Esophagus (tissue), 2 donors: ENCODE data around the gene ESRRB. TPM values are rescaled to one million over a fixed set of nuclear protein-coding genes. Genes with fewer than 3 reads are reported as not detected.

ENCODE experiments used
- H3K27ac ChIP-seq, 2 donors: one replicate each; pipeline ENCODE4 v1.5.1; 2013; ENCODE audit warnings: low read depth in 2 of 2, mild to moderate bottlenecking in 2 of 2, inconsistent platforms in 1 of 2, low read length in 1 of 2, moderate library complexity in 1 of 2
- H3K27me3 ChIP-seq, 2 donors: one replicate each; pipeline ENCODE4 v1.6.1; 2013; ENCODE audit warnings: low read length in 2 of 2, control low read depth in 1 of 2, mild to moderate bottlenecking in 1 of 2; ENCODE audit not compliant: insufficient read depth in 2 of 2, control insufficient read depth in 1 of 2
- H3K36me3 ChIP-seq, 2 donors: one replicate each; pipeline ENCODE4 v1.6.1; 2013; ENCODE audit warnings: low read length in 1 of 2; ENCODE audit not compliant: control insufficient read depth in 2 of 2, insufficient read depth in 2 of 2
- H3K4me1 ChIP-seq, 2 donors: one replicate each; pipeline ENCODE4 v1.6.1; 2013; ENCODE audit warnings: low read length in 1 of 2; ENCODE audit not compliant: control insufficient read depth in 2 of 2, insufficient read depth in 2 of 2
- H3K4me3 ChIP-seq, 2 donors: one replicate each; pipeline ENCODE4 v1.5.1; 2013; ENCODE audit warnings: low read length in 2 of 2, mild to moderate bottlenecking in 2 of 2, low read depth in 1 of 2, moderate library complexity in 1 of 2
- H3K9me3 ChIP-seq, 2 donors: one replicate each; pipeline ENCODE4 v1.6.1; 2013; ENCODE audit warnings: mild to moderate bottlenecking in 2 of 2, low read depth in 1 of 2, low read length in 1 of 2, moderate library complexity in 1 of 2; ENCODE audit not compliant: control insufficient read depth in 2 of 2, insufficient read depth in 1 of 2
- WGBS, 2 donors: extraction: QIAGEN DNeasy Blood & Tissue Kit; methylation state at CpG; one replicate each; pipeline ENCODE4 v1.1.7; 2013; 5-methylcytosine and 5-hydroxymethylcytosine counted together
- polyA plus RNA-seq, 2 donors: library from polyadenylated mRNA; stranded (reverse); fragments of 200-250 nt; gene quantifications; one replicate each; pipeline ENCODE4 v1.2.3, GENCODE V29; 2013
- donor health status: healthy with polysubstance abuse.
- donor health status: Bipolar disorder and iron deficiency.

The ESRRB gene
- polyA plus RNA-seq, 2 donors = 0.06 TPM; not detected in 1

DNA sequence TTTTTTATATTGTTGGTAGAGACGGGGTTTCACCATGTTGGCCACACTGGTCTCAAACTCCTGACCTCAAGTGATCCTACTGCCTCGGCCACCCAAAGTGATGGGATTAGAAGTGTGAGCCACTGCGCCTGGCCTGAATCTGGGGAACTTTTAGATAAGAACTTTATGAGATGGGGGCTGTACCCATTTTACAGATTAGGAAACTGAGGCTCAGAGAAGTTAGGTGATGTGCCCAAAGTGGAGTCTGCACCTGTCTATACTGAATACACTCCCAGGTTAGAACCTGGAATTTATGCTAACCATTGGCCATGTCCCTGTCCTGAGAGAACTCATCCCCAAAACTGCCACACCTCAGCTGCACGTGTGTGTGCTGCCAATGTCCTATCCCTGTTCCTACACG lies 81.9 kb downstream of the ESRRB start:
- H3K9me3 ChIP-seq = no peaks in the 10 kb centered on the region
- no peak overlapping the region for H3K4me3 ChIP-seq
- no peak overlapping the region for H3K27ac ChIP-seq
- 72% methylated on average over 5 of the region's 5 CpGs for WGBS, 2 donors
- H3K4me1 ChIP-seq = no peaks in the 10 kb centered on the region
- H3K36me3 ChIP-seq = no peaks in the 10 kb centered on the region
- no peaks in the 10 kb centered on the region for H3K27me3 ChIP-seq

DNA sequence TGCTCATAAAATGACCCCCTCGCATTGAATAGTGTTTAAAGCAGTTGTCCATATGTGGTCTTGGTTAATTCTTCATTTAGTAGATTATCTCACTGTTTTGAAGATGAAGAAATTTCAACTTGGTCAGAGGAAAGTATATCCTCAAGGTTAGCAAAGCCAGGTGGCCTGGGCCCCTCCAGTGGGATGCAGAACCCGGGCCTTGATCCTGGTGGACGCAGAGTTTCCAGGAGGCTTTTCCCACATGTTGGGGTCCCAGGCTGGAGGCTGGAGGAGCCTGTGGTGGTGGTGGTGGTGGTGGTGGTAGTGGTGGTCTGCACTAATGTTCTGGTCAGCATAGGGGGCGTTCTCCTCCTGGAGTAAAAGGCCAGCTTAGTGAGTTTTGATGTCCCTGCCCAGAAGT lies 85.9 kb downstream of the ESRRB start:
- no peak overlapping the region for H3K4me3 ChIP-seq
- no peaks in the 10 kb centered on the region for H3K9me3 ChIP-seq
- H3K27ac ChIP-seq = no peak overlapping the region
- H3K27me3 ChIP-seq = no peaks in the 10 kb centered on the region
- WGBS, 2 donors = 94 to 95% methylated on average over 4 of the region's 4 CpGs
- no peaks in the 10 kb centered on the region for H3K4me1 ChIP-seq
- H3K36me3 ChIP-seq = no peaks in the 10 kb centered on the region

DNA sequence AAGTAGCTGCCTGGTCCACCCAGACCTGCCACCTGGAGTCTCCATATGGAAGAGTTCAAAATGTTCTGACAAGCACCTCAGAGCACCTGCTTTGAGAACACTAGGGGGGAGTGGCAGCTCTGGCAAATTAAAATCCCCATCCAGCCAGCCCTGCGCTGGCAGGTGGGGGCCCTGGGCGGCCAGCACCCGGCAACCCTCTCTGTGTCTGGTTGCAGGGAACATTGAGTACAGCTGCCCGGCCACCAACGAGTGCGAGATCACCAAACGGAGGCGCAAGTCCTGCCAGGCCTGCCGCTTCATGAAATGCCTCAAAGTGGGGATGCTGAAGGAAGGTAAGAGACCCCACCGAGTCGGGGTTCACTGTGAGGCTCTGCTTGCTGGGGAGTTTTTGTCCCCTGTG lies 86.4 kb downstream of the ESRRB start:
- Histone ChIP-seq H3K9me3 (no peaks in the 10 kb centered on the region), H3K4me1 (no peaks in the 10 kb centered on the region), H3K4me3 (no peak overlapping the region), H3K27me3 (no peaks in the 10 kb centered on the region), H3K27ac (no peak overlapping the region), H3K36me3 (no peaks in the 10 kb centered on the region)
- WGBS, 2 donors = 92 to 94% methylated on average over 11 of the region's 11 CpGs

DNA sequence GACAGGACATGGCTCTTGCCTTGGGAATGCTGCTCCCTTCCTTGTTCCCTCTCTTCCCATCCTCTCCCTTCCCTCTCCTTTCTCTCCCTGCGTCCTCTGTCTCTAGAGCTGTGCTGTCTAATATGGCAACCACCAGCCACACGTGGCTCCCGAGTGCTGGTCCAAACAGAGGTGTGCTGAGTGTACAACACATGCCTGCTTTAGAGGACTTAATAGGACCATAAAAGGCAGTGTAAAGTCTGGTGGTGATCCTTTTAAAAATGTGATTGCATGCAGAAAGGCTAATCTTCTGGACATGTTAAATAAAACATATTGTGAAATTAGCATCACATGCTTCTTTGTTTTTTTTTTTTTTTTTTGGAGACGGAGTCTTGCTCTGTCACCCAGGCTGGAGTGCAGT lies 87.2 kb downstream of the ESRRB start:
- Histone ChIP-seq H3K36me3 (no peaks in the 10 kb centered on the region), H3K4me3 (no peak overlapping the region), H3K4me1 (no peaks in the 10 kb centered on the region), H3K27me3 (no peaks in the 10 kb centered on the region), H3K27ac (no peak overlapping the region), H3K9me3 (no peaks in the 10 kb centered on the region)
- 70 to 76% methylated on average over 3 to 4 of the region's 4 CpGs for WGBS, 2 donors

DNA sequence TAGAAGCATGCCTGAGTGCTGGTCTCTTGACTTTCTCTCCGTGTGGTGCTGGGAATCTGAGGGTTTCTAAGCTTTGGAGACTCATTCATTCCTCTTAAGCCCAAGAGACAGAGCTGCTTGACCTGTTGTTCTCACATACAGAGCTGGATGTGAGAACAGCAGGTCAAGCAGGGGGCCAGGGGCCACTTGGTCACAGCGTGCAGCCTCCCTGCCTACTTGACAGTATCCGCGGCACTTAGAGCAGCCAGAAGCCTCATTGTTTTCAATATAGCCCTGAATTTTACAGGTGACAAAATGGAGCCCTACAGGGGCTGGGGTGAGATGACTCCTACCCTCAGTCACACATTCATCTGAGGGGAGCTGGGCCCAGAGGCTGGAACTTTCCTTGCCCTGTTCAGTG lies 88.9 kb downstream of the ESRRB start:
- H3K4me3 ChIP-seq = no peak overlapping the region
- no peak overlapping the region for H3K27ac ChIP-seq
- H3K9me3 ChIP-seq = no peaks in the 10 kb centered on the region
- H3K27me3 ChIP-seq = no peaks in the 10 kb centered on the region
- H3K36me3 ChIP-seq = no peaks in the 10 kb centered on the region
- H3K4me1 ChIP-seq = no peaks in the 10 kb centered on the region
- 80 to 81% methylated on average over 4 of the region's 4 CpGs for WGBS, 2 donors

DNA sequence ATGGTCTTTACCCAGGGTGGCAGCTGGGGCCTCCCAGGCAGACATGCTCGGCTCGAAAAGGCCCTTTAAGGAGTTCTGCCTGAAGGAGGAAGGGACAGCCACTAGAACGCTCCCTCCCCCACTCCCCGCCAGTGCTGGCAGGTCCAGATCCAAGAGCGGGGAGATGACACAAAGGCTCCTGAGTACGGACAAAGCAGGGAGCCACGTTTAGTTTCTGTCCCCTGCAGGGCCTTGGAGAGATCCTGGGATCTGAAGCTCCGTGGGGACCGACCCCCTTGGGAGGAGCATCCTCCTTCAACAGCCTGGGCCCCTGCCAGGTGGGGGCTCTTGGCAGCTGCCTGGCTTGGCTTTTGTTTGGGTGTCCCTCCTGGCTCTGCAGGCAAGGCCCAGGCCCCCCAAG lies 89.7 kb downstream of the ESRRB start:
- Histone ChIP-seq H3K4me1 (no peaks in the 10 kb centered on the region), H3K27ac (no peak overlapping the region), H3K4me3 (no peak overlapping the region), H3K9me3 (no peaks in the 10 kb centered on the region), H3K36me3 (no peaks in the 10 kb centered on the region), H3K27me3 (no peaks in the 10 kb centered on the region)
- 65 to 68% methylated on average over 9 of the region's 9 CpGs for WGBS, 2 donors

DNA sequence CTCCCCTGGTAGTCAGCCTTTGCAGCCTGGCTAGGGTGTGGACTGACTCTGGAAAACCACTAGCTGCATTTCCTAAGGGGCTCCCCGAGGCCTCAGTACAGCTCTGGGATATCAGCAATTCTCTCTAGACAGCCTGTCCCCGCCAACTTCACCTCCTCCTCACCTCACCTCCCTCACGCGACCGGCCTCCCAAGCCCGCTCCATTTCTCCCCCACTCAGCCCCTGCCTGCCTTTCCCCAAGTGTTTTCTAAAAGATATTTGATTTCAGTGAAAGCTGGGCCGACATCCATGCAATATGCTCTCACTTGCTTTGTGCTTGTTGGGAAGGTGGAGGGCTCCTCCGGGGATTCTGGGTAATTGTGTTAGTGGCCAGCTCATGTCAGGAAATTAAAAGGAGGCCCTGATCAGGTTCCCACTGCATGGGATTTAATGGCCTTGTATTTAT lies 91.8 kb downstream of the ESRRB start:
- Histone ChIP-seq H3K9me3 (no peaks in the 10 kb centered on the region), H3K36me3 (no peaks in the 10 kb centered on the region), H3K27ac (no peak overlapping the region), H3K4me1 (no peaks in the 10 kb centered on the region), H3K27me3 (no peaks in the 10 kb centered on the region), H3K4me3 (no peak overlapping the region)
- 77 to 80% methylated on average over 8 of the region's 8 CpGs for WGBS, 2 donors

DNA sequence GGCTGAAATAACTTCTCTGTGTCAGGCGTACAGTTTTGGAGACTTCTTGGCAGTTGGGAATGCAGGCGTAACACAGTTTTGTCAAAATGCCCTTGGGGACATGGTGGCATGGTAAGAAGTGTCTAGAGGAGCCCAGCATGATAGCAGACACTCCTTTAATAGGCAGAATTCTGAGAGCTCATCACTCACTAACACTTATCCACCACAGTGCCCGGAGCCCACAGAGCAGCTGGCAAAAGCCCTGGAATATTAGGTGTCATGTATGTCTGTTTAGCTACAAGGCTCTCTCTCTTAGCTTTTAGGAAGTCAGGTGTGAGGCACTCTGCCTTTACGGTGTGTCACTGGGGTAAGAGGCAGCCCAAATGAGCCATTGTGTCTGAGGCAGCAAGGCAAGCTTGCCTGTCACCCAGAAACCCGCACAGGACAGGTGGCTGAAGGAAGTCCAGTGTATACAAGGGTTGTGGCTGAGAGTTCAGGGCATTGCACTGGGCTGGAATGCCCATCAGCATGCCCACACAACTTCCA lies 96.3 kb downstream of the ESRRB start:
- Histone ChIP-seq H3K27ac (no peak overlapping the region), H3K4me3 (no peak overlapping the region), H3K9me3 (no peaks in the 10 kb centered on the region), H3K36me3 (no peaks in the 10 kb centered on the region), H3K4me1 (peaks cover 0 to 2% of the 10 kb centered on the region in 2 donors), H3K27me3 (no peaks in the 10 kb centered on the region)
- 86 to 87% methylated on average over 5 of the region's 5 CpGs for WGBS, 2 donors

DNA sequence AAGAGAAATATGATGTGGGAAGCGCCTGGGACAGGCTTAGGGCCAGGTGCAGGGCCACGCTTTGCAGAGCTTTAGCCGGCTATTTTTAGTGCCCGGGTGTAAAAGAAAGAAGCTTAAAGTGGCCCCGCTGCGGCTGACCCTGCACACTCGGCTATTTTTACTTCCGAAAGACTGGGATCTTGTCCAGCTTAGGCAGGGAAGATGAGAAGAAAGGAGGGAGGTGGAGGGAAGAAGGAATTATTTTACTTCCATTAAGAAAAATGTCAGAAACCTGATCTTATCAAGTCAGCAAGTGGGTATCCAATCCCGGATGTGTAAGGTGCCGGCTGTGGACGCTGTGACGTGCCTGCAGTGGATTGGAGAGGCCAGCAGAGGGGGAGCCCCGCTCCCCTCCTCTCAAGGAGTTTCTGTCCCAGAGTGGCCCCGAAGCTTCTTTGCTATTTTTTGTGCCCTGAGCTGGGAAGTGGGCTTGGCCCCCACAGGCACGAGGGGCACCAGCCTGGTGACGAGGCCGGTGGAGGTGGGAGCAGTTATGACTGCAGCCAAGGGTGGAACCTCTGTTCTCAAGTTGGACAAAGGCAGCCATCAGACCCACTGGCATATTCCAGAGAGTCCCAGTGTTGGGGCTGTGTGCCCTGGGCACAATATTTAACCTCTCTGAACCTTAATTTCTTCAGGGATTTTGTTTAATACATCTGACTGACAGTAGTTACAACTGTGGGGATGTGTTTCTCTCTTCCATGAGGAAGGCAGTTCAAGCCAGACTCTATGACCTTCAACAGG lies 97.7 kb downstream of the ESRRB start:
- Histone ChIP-seq H3K36me3 (no peaks in the 10 kb centered on the region), H3K4me3 (no peak overlapping the region), H3K4me1 (peaks cover 0 to 2% of the 10 kb centered on the region in 2 donors), H3K9me3 (no peaks in the 10 kb centered on the region), H3K27me3 (no peaks in the 10 kb centered on the region), H3K27ac (no peak overlapping the region)
- 28% methylated on average over 17 of the region's 17 CpGs for WGBS, 2 donors

DNA sequence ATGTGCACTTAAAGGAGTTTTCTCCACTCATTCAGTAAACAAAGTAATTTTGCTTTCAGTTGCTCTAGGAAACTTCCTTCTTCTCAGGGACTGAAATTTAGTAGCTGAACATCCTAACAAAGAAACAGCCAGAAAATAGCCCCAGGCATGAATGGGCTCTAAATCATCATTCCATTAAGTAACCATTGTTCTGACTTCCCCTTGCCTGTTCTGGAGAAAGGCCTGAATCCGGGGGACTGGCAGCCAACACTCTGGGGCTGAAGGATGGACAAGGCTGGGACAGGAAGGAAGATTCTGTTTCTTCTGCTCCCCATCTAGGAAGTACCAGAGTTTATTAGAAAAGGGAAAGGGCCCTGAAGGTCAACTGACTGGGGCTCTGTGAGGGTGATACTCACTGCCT lies 104.5 kb downstream of the ESRRB start:
- Histone ChIP-seq H3K4me1 (no peaks in the 10 kb centered on the region), H3K36me3 (no peaks in the 10 kb centered on the region), H3K9me3 (no peaks in the 10 kb centered on the region), H3K27me3 (no peaks in the 10 kb centered on the region), H3K27ac (no peak overlapping the region), H3K4me3 (no peak overlapping the region)
- 35 to 45% methylated on average over 1 of the region's 1 CpG for WGBS, 2 donors
